VCaP (cell line): Measurements from ENCODE around the gene PHOX2B.

Experiments
- H3K27ac ChIP-seq: fragments of 450-650 bp; 2 replicates; pipeline ENCODE4 v1.5.1; 2017
- CTCF ChIP-seq: fragments of 450-650 bp; conservative IDR thresholded peaks from 2 replicates; pipeline ENCODE4 v1.5.1; 2017; ENCODE audit warnings: mild to moderate bottlenecking, moderate library complexity

The PHOX2B gene

GRCh38 chr4:41734371-41734770 lies 14.2 kb downstream of the PHOX2B start:
- no peak for TF ChIP-seq CTCF
- no peak overlapping the region for H3K27ac ChIP-seq

GRCh38 chr4:41731569-41732126 lies 16.9 kb downstream of the PHOX2B start:
- H3K27ac ChIP-seq, result no peak overlapping the region
- no peak for TF ChIP-seq CTCF

GRCh38 chr4:41728573-41728913 lies 20.0 kb downstream of the PHOX2B start:
- no peak overlapping the region for H3K27ac ChIP-seq
- no peak for TF ChIP-seq CTCF

- H3K27ac ChIP-seq, result no peak overlapping the region
- no peak for TF ChIP-seq CTCF
Measured at GRCh38 chr4:41727861-41728572, 20.5 kb downstream of the PHOX2B start.

DNA sequence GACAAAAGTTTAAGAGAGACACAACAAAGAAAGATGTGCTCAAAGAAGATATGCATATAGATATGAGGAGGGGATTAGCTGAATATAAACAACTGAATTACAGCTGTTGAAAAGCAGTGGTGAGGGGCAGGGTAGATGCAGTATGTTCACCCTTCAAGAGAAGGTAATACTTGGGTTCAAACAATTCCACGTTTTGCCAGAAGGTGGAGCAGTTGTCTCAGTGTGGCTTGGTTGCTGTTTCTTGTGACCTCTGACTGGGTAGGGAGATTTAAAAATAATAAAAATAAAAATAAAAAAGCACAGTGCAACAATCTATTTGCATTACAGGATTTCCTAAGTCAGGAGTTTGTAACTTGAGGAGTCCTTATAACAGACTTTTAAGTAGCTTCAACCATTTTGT lies 23.3 kb downstream of the PHOX2B start:
- no peak overlapping the region for H3K27ac ChIP-seq
- TF ChIP-seq CTCF, result no peak

DNA sequence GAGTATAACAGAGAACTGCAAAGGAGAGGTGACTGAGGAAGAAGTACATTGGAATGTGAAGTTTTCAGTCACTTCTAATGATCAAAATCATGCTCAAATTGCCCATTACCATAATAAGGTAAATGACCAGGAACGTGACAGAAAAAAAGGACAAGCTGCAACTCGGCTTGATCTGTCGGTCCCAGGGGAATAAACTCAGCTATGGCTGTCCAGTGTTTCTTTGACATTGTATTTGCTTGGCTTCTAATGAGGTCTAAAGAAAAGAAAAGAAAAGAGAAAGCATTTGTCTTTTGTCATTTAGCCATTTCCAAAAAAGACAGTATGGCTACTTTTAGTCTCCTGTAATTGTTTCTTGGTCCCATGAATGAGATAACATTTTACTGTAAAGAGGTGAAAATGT lies 25.2 kb downstream of the PHOX2B start:
- H3K27ac ChIP-seq, result no peak overlapping the region
- no peak for TF ChIP-seq CTCF

DNA sequence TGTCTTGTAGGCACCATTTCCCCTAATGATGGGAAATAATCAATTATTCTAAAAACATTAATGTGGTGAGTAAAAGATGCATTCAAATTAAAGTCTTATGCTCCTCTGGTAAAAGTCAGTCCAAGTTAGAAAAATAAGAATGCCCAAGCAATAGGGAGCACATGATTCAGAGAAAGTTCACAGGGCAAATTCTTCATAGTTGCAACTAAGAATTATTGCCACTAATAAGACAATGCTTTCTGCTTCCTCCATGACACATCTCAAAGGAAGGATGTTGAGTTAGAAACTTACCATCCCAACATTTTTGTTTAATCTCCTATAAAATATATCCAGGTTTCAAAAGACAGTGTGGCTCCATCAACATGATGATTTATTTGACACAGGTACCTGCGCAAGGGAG lies 26.3 kb downstream of the PHOX2B start:
- TF ChIP-seq CTCF, result no peak
- H3K27ac ChIP-seq, result no peak overlapping the region
